ENCODE measurements around the gene PSPC1. TPM values are rescaled to one million over a fixed set of nuclear protein-coding genes. Genes with fewer than 3 reads are reported as not detected.

PSPC1 gene
- total RNA-seq, 6 donors from 2014 or later: 38.0 to 265 (median 69.7) TPM

- H3K36me3 ChIP-seq: peaks cover 27 to 81% (median 59%) of the 10 kb centered on the region in 4 donors
- WGBS, 2 donors: 86 to 95% methylated on average over 2 of the region's 2 CpGs
These were observed 121.6 kb downstream of the PSPC1 start for GRCh38 chr13:19661126-19661525.

GRCh38 chr13:19658831-19659230, 123.9 kb downstream of the PSPC1 start:
- no peaks in the 10 kb centered on the region for H3K4me1 ChIP-seq
- H3K9me3 ChIP-seq: no peaks in the 10 kb centered on the region
- no peak for ATAC-seq (ENCODE audit: low FRiP score in 2 of 2)
- no peak overlapping the region for H3K27ac ChIP-seq
- TF ChIP-seq POLR2AphosphoS5 (IDR thresholded peaks at IDR 0.05) (no peak), CTCF (IDR thresholded peaks at IDR 0.05) (no peak), POLR2A (IDR thresholded peaks at IDR 0.05) (no peak), EP300 (IDR thresholded peaks at IDR 0.05) (no peak)
- H3K36me3 ChIP-seq: peaks cover 24 to 75% (median 48%) of the 10 kb centered on the region in 4 donors
- H3K27me3 ChIP-seq: no peaks in the 10 kb centered on the region
- H3K4me3 ChIP-seq: no peak overlapping the region
- no peak for DNase-seq

More at GRCh38 chr13:19661126-19661525, 121.6 kb downstream of the PSPC1 start:
- Histone ChIP-seq H3K4me3 (no peak overlapping the region), H3K27ac (no peak overlapping the region), H3K4me1 (no peaks in the 10 kb centered on the region), H3K9me3 (no peaks in the 10 kb centered on the region), H3K27me3 (no peaks in the 10 kb centered on the region)
- no peak for ATAC-seq (ENCODE audit: low FRiP score in 2 of 2)
- no peak for TF ChIP-seq POLR2AphosphoS5 (IDR thresholded peaks at IDR 0.05)
- no peak for TF ChIP-seq CTCF (IDR thresholded peaks at IDR 0.05)
- no peak for TF ChIP-seq EP300 (IDR thresholded peaks at IDR 0.05)
- no peak for DNase-seq

GRCh38 chr13:19657872-19658591, 124.7 kb downstream of the PSPC1 start:
- Histone ChIP-seq H3K36me3 (peaks cover 18 to 72% (median 40%) of the 10 kb centered on the region in 4 donors), H3K27ac (no peak overlapping the region), H3K9me3 (no peaks in the 10 kb centered on the region), H3K27me3 (no peaks in the 10 kb centered on the region), H3K4me3 (no peak overlapping the region), H3K4me1 (no peaks in the 10 kb centered on the region)
- no peak for TF ChIP-seq POLR2AphosphoS5 (IDR thresholded peaks at IDR 0.05)
- no peak for TF ChIP-seq EP300 (IDR thresholded peaks at IDR 0.05)
- no peak for TF ChIP-seq CTCF (IDR thresholded peaks at IDR 0.05)
- TF ChIP-seq POLR2A (IDR thresholded peaks at IDR 0.05): no peak
- 52 to 70% methylated on average over 4 of the region's 4 CpGs for WGBS, 2 donors
- ATAC-seq (ENCODE audit: low FRiP score in 2 of 2): no peak
- DNase-seq: no peak

Small RNAs within 50 kb of the gene (small RNA-seq; reads per million reads assigned to genes)
- gene RN7SL166P: 0.11 to 1.0 (median 0.22) reads per million in 4 donors

Other genes starting within 250 kb of the PSPC1 start
- gene TPTE2, start 221.4 kb downstream of the PSPC1 start, total RNA-seq: not detected
- gene MPHOSPH8, start 149.3 kb downstream of the PSPC1 start, total RNA-seq: 10 to 100 TPM; 24.0 to 81.7 (median 35.3) TPM
- gene ZMYM5, start 80.7 kb upstream of the PSPC1 start, total RNA-seq: 10 to 100 TPM in 3 of 6 donors, 1 to 10 TPM in 3; 6.5 to 23.0 (median 10.4) TPM
- 100 to 1,000 TPM in 1 of 6 donors, 10 to 100 TPM in 5; 36.8 to 101 (median 59.4) TPM for gene ZMYM2, start 175.8 kb upstream of the PSPC1 start, total RNA-seq